SK-N-SH (cell line): ENCODE measurements around the gene YPEL3. TPM values are rescaled to one million over a fixed set of nuclear protein-coding genes. Genes with fewer than 3 reads are reported as not detected.

Experiments
- CTCF ChIA-PET: fragments of 300-600, 350-600 bp; formaldehyde crosslinking; extraction: SDS; loops from one replicate; lab custom pipeline; 2021; lab: Yijun Ruan, JAX
- POLR2A ChIA-PET: fragments of 350-600 bp; sonication (Branson Sonifier 250); formaldehyde crosslinking; extraction: SDS; loops from one replicate; lab custom pipeline; 2020; ENCODE audit warnings: antibody characterized with exemption, inconsistent platforms; lab: Yijun Ruan, JAX
- DNase-seq: peaks from one replicate; pipeline ENCODE4 v3.0.0; 2012
- H2AFZ ChIP-seq: fragments of 200-600 bp; sonication (generic); 2 replicates; pipeline ENCODE4 v1.8.1; 2016; ENCODE audit warnings: antibody characterized with exemption, mild to moderate bottlenecking, low read depth
- H3F3A ChIP-seq: fragments of 200-600 bp; sonication (generic); replicated peaks from 2 replicates; pipeline ENCODE3; 2016; ENCODE audit warnings: antibody characterized with exemption, mild to moderate bottlenecking; ENCODE audit not compliant: insufficient read depth
- H3K27ac ChIP-seq, 2 experiments: fragments of 200-500 bp in 1 of 2; fragments of 200-600 bp in 1 of 2; sonication (Bioruptor generic) in 1 of 2; sonication (generic), shearing (Covaris generic) in 1 of 2; 2 replicates each; pipeline versions ENCODE4 v1.5.1 to v1.6.1; 2014 to 2016; ENCODE audit warnings: low read depth in 2 of 2, inconsistent platforms in 1 of 2, low read length in 1 of 2, mild to moderate bottlenecking in 1 of 2, mixed read lengths in 1 of 2
- H3K27me3 ChIP-seq: fragments of 200-600 bp; sonication (generic), shearing (Covaris generic); 2 replicates; pipeline ENCODE4 v1.6.1; 2016; ENCODE audit warnings: mixed run types; ENCODE audit not compliant: insufficient read depth
- H3K36me3 ChIP-seq, 2 experiments: fragments of 200-500 bp in 1 of 2; fragments of 200-600 bp in 1 of 2; sonication (Bioruptor generic) in 1 of 2; sonication (generic) in 1 of 2; replicated peaks in 1 of 2; 2 replicates each; pipeline versions ENCODE3 to v1.5.1; 2014 to 2016; ENCODE audit warnings: low read length in 1 of 2, mild to moderate bottlenecking in 1 of 2; ENCODE audit not compliant: insufficient read depth in 2 of 2, control insufficient read depth in 1 of 2
- H3K4me1 ChIP-seq, 2 experiments: fragments of 200-500 bp in 1 of 2; fragments of 200-600 bp in 1 of 2; sonication (Bioruptor generic) in 1 of 2; sonication (generic), shearing (Covaris generic) in 1 of 2; 2 replicates each; pipeline versions ENCODE4 v1.5.1 to v1.6.1; 2014 to 2016; ENCODE audit warnings: low read depth in 1 of 2, low read length in 1 of 2, mixed run types in 1 of 2; ENCODE audit not compliant: insufficient read depth in 2 of 2, control insufficient read depth in 1 of 2
- H3K4me2 ChIP-seq: fragments of 200-600 bp; sonication (generic), shearing (Covaris generic); 2 replicates; pipeline ENCODE4 v1.6.1; 2017; ENCODE audit warnings: mixed run types
- H3K4me3 ChIP-seq, 2 experiments: fragments of 200-500 bp in 1 of 2; fragments of 200-600 bp in 1 of 2; sonication (Bioruptor generic) in 1 of 2; sonication (generic), shearing (Covaris generic) in 1 of 2; 2 replicates each; pipeline versions ENCODE4 v1.5.1 to v1.8.1; 2014 to 2016; ENCODE audit warnings: low read depth in 2 of 2, inconsistent platforms in 1 of 2, low read length in 1 of 2, mild to moderate bottlenecking in 1 of 2, mixed read lengths in 1 of 2, moderate library complexity in 1 of 2
- H3K79me2 ChIP-seq: fragments of 200-600 bp; sonication (generic); 2 replicates; pipeline ENCODE4 v1.8.1; 2017; ENCODE audit warnings: mild to moderate bottlenecking; ENCODE audit not compliant: insufficient read depth
- H3K9ac ChIP-seq: fragments of 200-600 bp; sonication (generic); 2 replicates; pipeline ENCODE4 v1.6.1; 2017; ENCODE audit warnings: mixed run types
- H3K9me2 ChIP-seq: fragments of 200-600 bp; sonication (generic); 2 replicates; pipeline ENCODE4 v1.6.1; 2017; ENCODE audit warnings: mixed run types
- H3K9me3 ChIP-seq: fragments of 200-600 bp; sonication (generic); 2 replicates; pipeline ENCODE4 v1.6.1; 2017; ENCODE audit warnings: mixed run types, mild to moderate bottlenecking, moderate library complexity
- H4K20me1 ChIP-seq: fragments of 200-600 bp; sonication (generic); 2 replicates; pipeline ENCODE4 v1.6.1; 2017; ENCODE audit warnings: mild to moderate bottlenecking, mixed run types; ENCODE audit not compliant: insufficient read depth
- ELF1 ChIP-seq: IDR thresholded peaks from 2 replicates; pipeline ENCODE4 v1.4.0; 2012
- EP300 ChIP-seq, 2 experiments: IDR thresholded peaks; 2 replicates each; pipeline versions ENCODE4 v1.4.0 to v1.6.1; 2012; ENCODE audit warnings: borderline replicate concordance in 1 of 2, low read depth in 1 of 2, low read length in 1 of 2
- FOSL2 ChIP-seq: IDR thresholded peaks from 2 replicates; pipeline ENCODE4 v1.4.0; 2012; ENCODE audit warnings: low read depth, mild to moderate bottlenecking, moderate library complexity, borderline replicate concordance
- FOXM1 ChIP-seq: IDR thresholded peaks from 2 replicates; pipeline ENCODE4 v1.4.0; 2012; ENCODE audit warnings: low read depth, mild to moderate bottlenecking
- GABPA ChIP-seq: IDR thresholded peaks from 2 replicates; pipeline ENCODE4 v1.4.0; 2012; ENCODE audit warnings: low read depth, mild to moderate bottlenecking
- IRF3 ChIP-seq: fragments of 150-350 bp; IDR thresholded peaks from 2 replicates; pipeline ENCODE4 v1.6.1; 2016; ENCODE audit warnings: mild to moderate bottlenecking, low read depth, low read length
- MAX ChIP-seq: IDR thresholded peaks from 2 replicates; pipeline ENCODE4 v1.4.0; 2012; ENCODE audit warnings: low read depth
- MEF2A ChIP-seq: IDR thresholded peaks from 2 replicates; pipeline ENCODE4 v1.4.0; 2012; ENCODE audit warnings: low read depth, borderline replicate concordance
- NFIC ChIP-seq: IDR thresholded peaks from 2 replicates; pipeline ENCODE4 v1.4.0; 2012; ENCODE audit warnings: borderline replicate concordance
- PBX3 ChIP-seq: IDR thresholded peaks from 2 replicates; pipeline ENCODE4; 2012
- POLR2AphosphoS5 ChIP-seq: IDR thresholded peaks from 2 replicates; pipeline ENCODE4 v1.6.1; 2012; ENCODE audit warnings: low read depth, low read length
- RCOR1 ChIP-seq: fragments of 150-350 bp; IDR thresholded peaks from 2 replicates; pipeline ENCODE4 v1.6.1; 2017; ENCODE audit warnings: antibody characterized with exemption, low read length
- REST ChIP-seq: IDR thresholded peaks from 2 replicates; pipeline ENCODE4 v1.6.1; 2012; ENCODE audit warnings: mild to moderate bottlenecking, low read depth, low read length, moderate library complexity
- RFX5 ChIP-seq: IDR thresholded peaks from 2 replicates; pipeline ENCODE4 v1.6.1; 2012; ENCODE audit warnings: mild to moderate bottlenecking, improper control_type of control experiment, low read length
- SMC3 ChIP-seq: IDR thresholded peaks from 2 replicates; pipeline ENCODE4 v1.6.1; 2012; ENCODE audit warnings: low read depth, low read length, improper control_type of control experiment
- TCF12 ChIP-seq: IDR thresholded peaks from 2 replicates; pipeline ENCODE4 v1.4.0; 2012
- TEAD4 ChIP-seq: IDR thresholded peaks from 2 replicates; pipeline ENCODE4 v1.4.0; 2012; ENCODE audit warnings: mild to moderate bottlenecking, borderline replicate concordance; ENCODE audit not compliant: insufficient read depth
- USF2 ChIP-seq: fragments of 150-350 bp; IDR thresholded peaks from 2 replicates; pipeline ENCODE4 v1.6.1; 2017; ENCODE audit warnings: antibody characterized with exemption, low read length, low read depth, borderline replicate concordance
- WGBS: methylation state at CpG from one replicate; pipeline ENCODE4 v1.1.6; 2017; ENCODE audit warnings: low lambda C conversion rate; 5-methylcytosine and 5-hydroxymethylcytosine counted together
- polyA plus RNA-seq, 3 experiments: library from polyadenylated mRNA; depleted of rRNA; stranded (reverse); fragments of >200 nt; gene quantifications; 2 replicates each; pipeline ENCODE4 v1.2.3, GENCODE V29; 2012
- TF ChIP-seq, protein P1 (sequence below): IDR thresholded peaks from 2 replicates; pipeline ENCODE4 v1.4.0; 2012; ENCODE audit warnings: low read depth, borderline replicate concordance

Gene YPEL3
- polyA plus RNA-seq, 1 of the 3 experiments (the other 2 are of a cell fraction), result 36.6 TPM

DNA sequence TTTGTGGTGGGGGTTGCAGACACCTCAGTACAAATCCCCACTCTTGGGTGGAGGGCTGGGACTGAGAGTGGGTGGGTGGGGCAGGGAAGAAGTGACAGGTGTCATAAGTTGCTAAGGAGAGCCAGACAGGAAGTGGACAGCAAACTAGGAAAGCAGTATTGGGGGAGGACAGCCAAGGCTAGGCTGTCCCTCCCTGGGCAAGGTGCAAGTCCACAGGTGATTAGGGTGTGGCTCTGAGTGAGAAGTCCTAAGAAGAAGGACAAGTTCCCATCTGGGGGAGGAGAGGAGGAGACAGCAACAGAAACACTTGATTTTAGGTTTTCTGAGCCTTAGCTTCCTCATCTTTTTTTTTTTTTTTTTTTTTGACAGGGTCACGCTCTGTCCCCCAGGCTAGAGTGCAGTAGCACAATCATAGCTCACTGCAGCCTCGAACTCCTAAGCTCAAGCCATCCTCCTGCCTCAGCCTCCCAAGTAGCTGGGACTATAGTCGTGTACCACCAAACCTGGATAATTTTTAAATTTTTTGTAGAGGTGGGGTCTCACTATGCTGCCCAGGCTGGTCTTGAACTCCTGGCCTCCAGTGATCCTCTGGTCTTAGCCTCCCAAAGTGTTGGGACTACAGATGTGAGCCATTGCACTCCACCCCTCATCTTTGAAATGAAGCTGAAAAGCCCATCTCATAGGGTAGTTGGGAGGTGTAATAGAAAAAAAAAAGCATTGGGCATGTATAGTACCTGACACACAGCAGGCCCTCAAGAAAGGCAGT lies 24.5 kb upstream of the YPEL3 start:
- H3K79me2 ChIP-seq, result no peaks in the 10 kb centered on the region
- peaks cover 14% of the 10 kb centered on the region for H3F3A ChIP-seq
- ChIA-PET CTCF (interaction anchor here (1.0 to 2.3 kb wide), 3 partner anchors 8 to 28 kb away, joined by 3 to 11 read pairs (median 3); partner anchors contain the start of genes GDPD3 and YPEL3), POLR2A (interaction anchor here (1.1 kb wide), 1 partner anchor 55 kb away, joined by 3 read pairs; the partner anchor contains the start of gene ALDOA)
- peaks cover 9 to 11% of the 10 kb centered on the region in 2 experiments; a peak in 3 of 4 replicates for H3K4me1 ChIP-seq
- 94% methylated on average over 3 of the region's 3 CpGs for WGBS
- no peaks in the 10 kb centered on the region for H3K9me2 ChIP-seq
- H2AFZ ChIP-seq, result no peak overlapping the region
- H3K9me3 ChIP-seq, result no peaks in the 10 kb centered on the region
- H3K27ac ChIP-seq, result no peak overlapping the region
- H3K36me3 ChIP-seq, result peaks cover 0 to 6% of the 10 kb centered on the region in 2 experiments
- no peak overlapping the region for H3K4me2 ChIP-seq
- no peaks in the 10 kb centered on the region for H4K20me1 ChIP-seq
- H3K9ac ChIP-seq, result no peak overlapping the region
- H3K27me3 ChIP-seq, result no peaks in the 10 kb centered on the region
- TF ChIP-seq RFX5, result no peak
- no peak for TF ChIP-seq ELF1
- no peak for TF ChIP-seq GABPA
- no peak for TF ChIP-seq RCOR1
- TF ChIP-seq EP300 (IDR thresholded peaks at IDR 0.05; ENCODE audit: borderline replicate concordance in 1 of 2, low read depth in 1 of 2, low read length in 1 of 2), result no peak
- TF ChIP-seq REST, result no peak
- TF ChIP-seq FOSL2, result no peak
- TF ChIP-seq USF2, result no peak
- no peak for TF ChIP-seq TEAD4
- TF ChIP-seq SMC3, result no peak
- no peak for TF ChIP-seq FOXM1
- TF ChIP-seq PBX3, result no peak
- TF ChIP-seq MEF2A, result no peak
- TF ChIP-seq POLR2AphosphoS5, result no peak
- TF ChIP-seq, protein P1, sequence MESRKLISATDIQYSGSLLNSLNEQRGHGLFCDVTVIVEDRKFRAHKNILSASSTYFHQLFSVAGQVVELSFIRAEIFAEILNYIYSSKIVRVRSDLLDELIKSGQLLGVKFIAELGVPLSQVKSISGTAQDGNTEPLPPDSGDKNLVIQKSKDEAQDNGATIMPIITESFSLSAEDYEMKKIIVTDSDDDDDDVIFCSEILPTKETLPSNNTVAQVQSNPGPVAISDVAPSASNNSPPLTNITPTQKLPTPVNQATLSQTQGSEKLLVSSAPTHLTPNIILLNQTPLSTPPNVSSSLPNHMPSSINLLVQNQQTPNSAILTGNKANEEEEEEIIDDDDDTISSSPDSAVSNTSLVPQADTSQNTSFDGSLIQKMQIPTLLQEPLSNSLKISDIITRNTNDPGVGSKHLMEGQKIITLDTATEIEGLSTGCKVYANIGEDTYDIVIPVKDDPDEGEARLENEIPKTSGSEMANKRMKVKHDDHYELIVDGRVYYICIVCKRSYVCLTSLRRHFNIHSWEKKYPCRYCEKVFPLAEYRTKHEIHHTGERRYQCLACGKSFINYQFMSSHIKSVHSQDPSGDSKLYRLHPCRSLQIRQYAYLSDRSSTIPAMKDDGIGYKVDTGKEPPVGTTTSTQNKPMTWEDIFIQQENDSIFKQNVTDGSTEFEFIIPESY, result no peak
- TF ChIP-seq IRF3, result no peak
- TF ChIP-seq MAX, result no peak
- TF ChIP-seq TCF12, result no peak
- no peak for TF ChIP-seq NFIC
- no peak overlapping the region for H3K4me3 ChIP-seq
- DNase-seq, result no peak
